Kidney epithelial cell (primary cell): Measurements from ENCODE around the gene TBC1D17. TPM values are rescaled to one million over a fixed set of nuclear protein-coding genes. Genes with fewer than 3 reads are reported as not detected.

Experiments used
- DNase-seq: peaks from one replicate; pipeline ENCODE4 v3.0.0-alpha.2; 2010; ENCODE audit warnings: low read depth
- H3K27me3 ChIP-seq: 2 replicates; pipeline ENCODE4 v1.6.0; 2011; ENCODE audit warnings: low read length; ENCODE audit not compliant: control insufficient read depth, insufficient read depth
- H3K36me3 ChIP-seq: 2 replicates; pipeline ENCODE4 v1.5.1; 2011; ENCODE audit warnings: low read length; ENCODE audit not compliant: control insufficient read depth, insufficient read depth
- H3K4me3 ChIP-seq: 2 replicates; pipeline ENCODE4 v1.5.1; 2011; ENCODE audit warnings: low read depth, mild to moderate bottlenecking, control low read depth, low read length
- CTCF ChIP-seq: IDR thresholded peaks from 2 replicates; pipeline ENCODE4 v1.5.1; 2011; ENCODE audit warnings: mild to moderate bottlenecking, moderate library complexity, low read length, control low read depth, inconsistent platforms; ENCODE audit not compliant: insufficient read depth, poor library complexity, severe bottlenecking
- total RNA-seq: library from RNA; depleted of rRNA; stranded (reverse); fragments of >200 nt; gene quantifications from 2 replicates; pipeline ENCODE4 v1.2.3, GENCODE V29; 2015

The TBC1D17 gene
- total RNA-seq, 1 donor from 2014 or later = 17.4 TPM

- no peak for DNase-seq
- Histone ChIP-seq H3K4me3 (no peak overlapping the region), H3K27me3 (peaks cover 8% of the 10 kb centered on the region), H3K36me3 (no peaks in the 10 kb centered on the region)
- TF ChIP-seq CTCF = no peak
Observed at GRCh38 chr19:49892716-49893115, 15.2 kb downstream of the TBC1D17 start.

- H3K27me3 ChIP-seq = peaks cover 8% of the 10 kb centered on the region
- DNase-seq = no peak
- no peak overlapping the region for H3K4me3 ChIP-seq
- H3K36me3 ChIP-seq = no peaks in the 10 kb centered on the region
- TF ChIP-seq CTCF = no peak
Observed at GRCh38 chr19:49894011-49894664, 16.6 kb downstream of the TBC1D17 start.

GRCh38 chr19:49894879-49895565 lies 17.5 kb downstream of the TBC1D17 start:
- DNase-seq = no peak
- H3K27me3 ChIP-seq = peaks cover 4% of the 10 kb centered on the region
- no peak overlapping the region for H3K4me3 ChIP-seq
- H3K36me3 ChIP-seq = no peaks in the 10 kb centered on the region
- TF ChIP-seq CTCF = no peak

GRCh38 chr19:49895566-49896297 lies 18.2 kb downstream of the TBC1D17 start:
- no peak for DNase-seq
- no peak for TF ChIP-seq CTCF
- Histone ChIP-seq H3K27me3 (no peaks in the 10 kb centered on the region), H3K36me3 (no peaks in the 10 kb centered on the region), H3K4me3 (no peak overlapping the region)

GRCh38 chr19:49896863-49897621 lies 19.5 kb downstream of the TBC1D17 start, which contains the start of gene IL4I1:
Gene IL4I1, minus strand, starts transcription at chr19:49896887. Its CDS starts 727 bp downstream, at chr19:49896160.
- no peak for TF ChIP-seq CTCF
- Histone ChIP-seq H3K27me3 (no peaks in the 10 kb centered on the region), H3K36me3 (no peaks in the 10 kb centered on the region), H3K4me3 (no peak within 1 kb of the TSS)
- peak; percentile 53 for DNase-seq
